GM18517 (cell line): ENCODE measurements around the gene SEC14L6.
"Not testable (repeated sequence)": the region's sequence is repeated elsewhere in the genome, so short reads cannot be mapped to it uniquely, and the experiment has no call there.

ENCODE experiments used
- ATAC-seq: cut with Tn5 transposase; IDR thresholded peaks from one replicate; pipeline ENCODE4 v1.9.1; 2021; ENCODE audit warnings: mild to moderate bottlenecking, moderate library complexity; ENCODE audit not compliant: unreplicated experiment

SEC14L6 gene

DNA sequence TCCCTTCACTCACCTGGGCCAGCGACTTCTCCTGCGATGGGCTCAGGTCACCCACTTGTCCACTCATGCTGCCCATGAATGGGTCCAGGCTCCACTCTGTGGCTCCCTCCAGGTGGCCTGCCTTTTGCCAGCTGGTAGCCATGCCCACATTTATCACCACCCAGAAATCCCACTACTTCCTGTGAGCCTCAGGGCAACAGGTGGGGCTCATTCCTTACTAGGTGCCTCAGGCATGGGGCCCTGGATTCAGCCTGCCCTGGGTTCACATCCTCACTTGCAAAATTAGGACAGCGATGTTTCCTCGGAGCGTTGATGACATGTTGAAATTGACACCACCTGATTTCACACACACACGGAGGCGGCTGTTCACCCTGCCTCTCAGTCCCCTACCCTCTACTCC is at the start of gene SEC14L6:
Gene SEC14L6, minus strand, starts transcription at position 126 of the 400 bp plus-strand sequence. Its CDS starts 59 bp downstream, at position 67.
- no peak for ATAC-seq

DNA sequence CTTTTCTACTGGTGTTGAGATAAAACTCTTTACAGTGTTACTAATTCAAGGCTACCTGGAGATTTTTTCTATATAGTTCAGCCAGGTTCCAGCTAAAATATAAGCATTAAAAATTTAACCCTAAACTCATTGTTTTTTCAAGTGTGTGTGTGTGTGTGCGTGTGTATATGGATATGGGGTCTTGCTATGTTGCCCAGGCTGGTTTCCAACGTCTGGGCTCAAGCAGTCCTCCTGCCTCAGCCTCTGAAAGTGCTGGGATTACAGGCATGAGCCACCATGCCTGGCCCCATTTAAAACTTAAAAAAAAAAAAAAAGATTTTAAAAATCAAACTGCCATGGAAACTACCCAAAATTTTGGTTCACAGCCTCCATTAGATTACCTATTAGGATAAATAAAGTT is 49.7 kb upstream of the SEC14L6 start:
- no peak for ATAC-seq

DNA sequence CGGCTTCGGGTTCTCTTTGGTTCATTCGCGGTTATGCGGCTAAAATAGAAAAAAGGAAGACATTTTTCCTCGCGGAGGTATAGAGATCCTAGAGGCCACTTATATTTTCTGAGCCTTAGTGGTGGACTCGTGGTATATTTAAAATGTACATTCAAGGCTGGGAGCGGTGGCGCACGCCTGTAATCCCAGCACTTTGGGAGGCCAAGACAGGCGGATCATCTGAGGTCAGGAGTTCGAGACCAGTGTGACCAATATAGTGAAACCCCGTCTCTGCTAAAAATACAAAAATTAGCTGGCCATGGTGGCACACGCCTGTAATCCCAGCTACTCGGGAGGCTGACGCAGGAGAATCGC is 45.8 kb upstream of the SEC14L6 start:
- not testable (repeated sequence) for ATAC-seq

DNA sequence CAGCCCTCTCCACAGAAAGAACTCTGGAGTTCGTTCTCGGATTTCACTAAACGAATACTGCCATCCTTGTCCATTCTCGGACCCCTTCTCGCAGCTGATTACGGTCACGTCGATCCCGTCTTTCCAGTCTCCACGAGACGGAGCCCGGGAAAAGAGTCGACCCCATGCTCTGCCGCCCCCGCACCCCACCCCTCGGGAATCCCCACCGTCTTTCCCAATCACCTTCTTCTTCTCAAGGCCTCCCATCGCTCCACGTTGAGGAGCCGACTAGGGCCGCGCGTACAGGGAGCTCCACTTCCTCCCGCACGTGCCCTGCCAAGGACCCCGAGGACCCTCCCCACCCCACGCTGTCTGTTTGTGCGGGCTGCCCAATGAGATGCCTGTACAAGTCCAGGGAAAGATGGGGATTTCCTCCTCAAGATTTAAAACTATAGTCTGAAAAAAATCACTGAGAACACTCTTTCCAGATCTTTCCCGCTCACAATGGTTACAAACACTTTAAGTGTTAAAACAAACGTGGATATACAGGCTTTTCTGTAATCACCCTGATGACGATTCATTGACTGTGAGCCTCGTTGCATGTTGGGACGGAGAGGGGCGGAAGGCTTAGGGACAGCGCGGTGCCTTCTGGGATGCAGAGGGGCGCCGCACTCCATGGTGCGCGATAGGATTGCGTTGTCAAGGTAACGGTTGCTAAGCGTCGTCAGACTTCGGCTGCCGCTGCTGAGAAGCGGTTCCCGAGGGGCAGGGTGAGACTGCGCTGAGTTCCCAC is 45.2 kb upstream of the SEC14L6 start, which contains the start of gene PES1:
Gene PES1, minus strand, starts transcription at position 323 of the 772 bp plus-strand sequence. Its CDS starts 77 bp downstream, at position 246.
- ATAC-seq = peak; percentile 93

- ATAC-seq = no peak
Measured at GRCh38 chr22:30591191-30591587, 44.6 kb upstream of the SEC14L6 start.

- no peak for ATAC-seq
Measured at GRCh38 chr22:30586414-30586813, 39.9 kb upstream of the SEC14L6 start.

DNA sequence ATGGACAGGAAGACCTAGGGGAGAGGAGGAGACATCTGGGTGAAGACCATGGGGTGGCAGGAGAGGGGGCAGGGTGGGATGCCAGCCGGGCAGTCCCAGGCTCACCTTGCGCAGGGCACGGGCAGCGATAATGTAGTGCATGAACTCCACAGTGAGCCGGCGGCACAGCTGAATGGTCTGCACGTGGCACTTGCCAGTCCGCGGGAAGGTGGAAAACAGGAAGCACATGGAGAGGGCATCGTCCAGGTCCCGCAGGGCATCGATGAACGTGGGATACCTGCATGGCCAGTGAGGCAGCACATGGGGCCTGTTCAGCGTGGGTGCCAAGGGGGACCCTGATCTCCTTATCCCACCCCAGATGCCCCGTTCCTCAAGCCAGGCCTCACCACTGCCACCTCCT is 37.9 kb upstream of the SEC14L6 start:
- ATAC-seq = no peak

GRCh38 chr22:30582788-30583545 is 36.4 kb upstream of the SEC14L6 start:
- no peak for ATAC-seq

- ATAC-seq = no peak
Measured at GRCh38 chr22:30582051-30582450, 35.5 kb upstream of the SEC14L6 start.

GRCh38 chr22:30580896-30581295 is 34.4 kb upstream of the SEC14L6 start:
- no peak for ATAC-seq

DNA sequence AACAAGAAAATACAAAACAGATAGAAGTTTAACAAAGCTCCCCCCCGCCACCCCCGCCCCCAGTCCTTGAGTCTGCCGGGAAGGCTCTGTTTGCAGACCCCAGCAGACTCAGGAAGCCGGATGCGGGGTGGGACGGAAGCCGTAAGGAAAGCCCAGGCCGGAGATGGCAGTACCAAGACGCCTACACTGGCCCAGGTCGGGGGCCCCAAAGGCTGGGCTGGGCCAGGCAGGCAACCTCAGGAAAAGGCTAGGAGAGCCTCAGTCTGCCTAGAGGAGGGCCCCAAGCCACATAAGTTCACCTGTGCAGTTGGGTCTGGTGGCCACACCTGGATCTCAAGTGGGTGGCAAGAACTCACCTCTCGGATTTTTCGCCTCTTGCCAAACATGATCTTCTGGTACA is 31.9 kb upstream of the SEC14L6 start:
- no peak for ATAC-seq

GRCh38 chr22:30575859-30576258 is 29.3 kb upstream of the SEC14L6 start:
- no peak for ATAC-seq

DNA sequence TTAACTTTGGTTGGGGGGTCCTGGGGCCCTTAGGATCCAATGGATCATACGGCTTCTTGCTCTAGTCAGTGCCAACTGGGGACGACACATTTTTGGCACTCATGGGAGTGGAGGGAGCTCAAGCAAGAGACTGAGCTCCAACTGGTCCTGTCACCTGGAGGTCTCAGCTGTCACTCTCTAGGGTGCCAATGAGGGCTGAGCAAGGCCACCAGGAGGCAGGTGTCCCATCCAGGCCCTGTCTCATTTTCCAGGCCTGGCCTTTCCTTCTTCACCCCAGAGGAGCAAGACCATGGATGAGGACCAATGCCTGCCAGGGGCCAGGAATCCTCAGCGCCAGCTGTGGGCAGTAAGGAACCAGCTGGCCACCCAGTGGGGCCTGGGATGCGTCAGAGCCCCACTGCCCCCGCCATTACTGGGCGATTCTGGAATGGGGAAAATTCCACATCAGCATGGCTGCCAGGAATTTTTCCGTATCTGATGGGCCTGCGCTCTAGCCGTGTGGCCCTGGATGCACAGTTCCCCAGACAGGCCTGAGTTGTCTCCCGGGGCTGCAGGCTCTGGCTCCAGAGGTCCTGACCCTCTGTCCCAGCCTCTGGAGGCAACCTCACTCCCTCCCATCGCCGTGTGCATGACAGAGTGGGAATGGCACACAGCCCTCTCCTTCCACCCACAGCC is 28.6 kb upstream of the SEC14L6 start:
- no peak for ATAC-seq

- no peak for ATAC-seq
Measured at GRCh38 chr22:30574095-30574981, 27.8 kb upstream of the SEC14L6 start, which contains the start of gene GAL3ST1. TSS of gene GAL3ST1 (minus strand) at chr22:30574665. CDS start at chr22:30557392, 17,273 bp downstream.

- no peak for ATAC-seq
Measured at GRCh38 chr22:30573594-30574094, 27.1 kb upstream of the SEC14L6 start.

- ATAC-seq = no peak
Measured at GRCh38 chr22:30572840-30573593, 26.5 kb upstream of the SEC14L6 start.

GRCh38 chr22:30572210-30572609 is 25.7 kb upstream of the SEC14L6 start:
- no peak for ATAC-seq

- no peak for ATAC-seq
Measured at GRCh38 chr22:30569674-30570202, 23.2 kb upstream of the SEC14L6 start.

GRCh38 chr22:30568137-30568805 is 21.7 kb upstream of the SEC14L6 start:
- ATAC-seq = no peak
